DLD1 (cell line): ENCODE data around the gene NUP42.
"Not testable (repeated sequence)": the region's sequence is repeated elsewhere in the genome, so short reads cannot be mapped to it uniquely, and the experiment has no call there.

Experiments
- in situ Hi-C: cut with HindIII; loops from 2 replicates; pipeline ENCODE4 v1.10.0; 2017; ENCODE audit warnings: low sequenced_read_pairs

The NUP42 gene

GRCh38 chr7:23200331-23200730, 18.5 kb downstream of the NUP42 start:
- in situ Hi-C loops, result no loop called here

- in situ Hi-C loops, result no loop called here
These were observed 22.4 kb downstream of the NUP42 start for GRCh38 chr7:23204241-23204640.

GRCh38 chr7:23205577-23205908, 23.7 kb downstream of the NUP42 start:
- in situ Hi-C loops, result no loop called here

- in situ Hi-C loops, result no loop called here
These were observed 24.3 kb downstream of the NUP42 start for GRCh38 chr7:23205909-23206767.

GRCh38 chr7:23207021-23207420, 25.2 kb downstream of the NUP42 start:
- in situ Hi-C loops, result no loop called here

- in situ Hi-C loops, result no loop called here
These were observed 26.0 kb downstream of the NUP42 start for GRCh38 chr7:23207884-23208283.

GRCh38 chr7:23208316-23208715, 26.5 kb downstream of the NUP42 start:
- in situ Hi-C loops, result no loop called here

- in situ Hi-C loops, result no loop called here
These were observed 28.7 kb downstream of the NUP42 start for GRCh38 chr7:23210506-23210905.

GRCh38 chr7:23211589-23211988, 29.7 kb downstream of the NUP42 start:
- in situ Hi-C loops, result no loop called here

GRCh38 chr7:23212395-23212794, 30.5 kb downstream of the NUP42 start:
- in situ Hi-C loops, result no loop called here

- in situ Hi-C loops, result no loop called here
These were observed 31.0 kb downstream of the NUP42 start for GRCh38 chr7:23212841-23213240.

- in situ Hi-C loops, result no loop called here
These were observed 31.9 kb downstream of the NUP42 start for GRCh38 chr7:23213755-23214154.

GRCh38 chr7:23214423-23214822, 32.6 kb downstream of the NUP42 start:
- in situ Hi-C loops, result no loop called here

- in situ Hi-C loops, result no loop called here
These were observed 33.1 kb downstream of the NUP42 start for GRCh38 chr7:23214938-23215337.

- in situ Hi-C loops, result no loop called here
These were observed 34.2 kb downstream of the NUP42 start for GRCh38 chr7:23216021-23216420.

GRCh38 chr7:23218196-23218595, 36.3 kb downstream of the NUP42 start:
- in situ Hi-C loops, result no loop called here

- in situ Hi-C loops, result no loop called here
These were observed 39.0 kb downstream of the NUP42 start for GRCh38 chr7:23220690-23221305.

GRCh38 chr7:23222439-23223030, 40.7 kb downstream of the NUP42 start:
- in situ Hi-C loops, result no loop called here

GRCh38 chr7:23224364-23224763, 42.5 kb downstream of the NUP42 start:
- in situ Hi-C loops, result not testable (repeated sequence)

- in situ Hi-C loops, result no loop called here
These were observed 45.1 kb downstream of the NUP42 start for GRCh38 chr7:23226844-23227450.

- in situ Hi-C loops, result no loop called here
These were observed 46.6 kb downstream of the NUP42 start for GRCh38 chr7:23228412-23228811.

- in situ Hi-C loops, result no loop called here
These were observed 48.8 kb downstream of the NUP42 start for GRCh38 chr7:23230641-23231101.
